ENCODE data around the gene SCRN1. TPM values are rescaled to one million over a fixed set of nuclear protein-coding genes. Genes with fewer than 3 reads are reported as not detected.

The SCRN1 gene
- total RNA-seq, 2 experiments from 2014 or later, result 37.1 to 62.7 TPM

DNA sequence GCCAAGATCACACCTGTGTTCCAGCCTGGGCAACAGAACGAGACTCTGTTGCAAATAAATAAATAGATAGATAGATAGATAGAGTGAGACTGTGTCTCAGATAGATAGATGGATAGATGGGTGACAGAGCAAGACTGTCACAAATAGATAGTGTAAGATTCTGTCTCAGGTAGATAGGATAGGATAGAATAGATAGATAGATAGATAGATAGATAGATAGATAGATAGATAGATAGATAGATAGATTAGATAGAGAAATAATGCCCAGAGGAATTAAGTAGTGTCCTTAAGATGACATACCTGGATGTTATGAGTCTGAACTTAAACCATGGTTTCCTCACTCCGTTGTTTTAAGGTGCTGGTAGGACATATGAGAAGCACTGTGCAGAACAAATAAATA, 46.6 kb upstream of the SCRN1 start:
- H3K79me2 ChIP-seq (ENCODE audit: insufficient read depth, low read depth, low read length), result peaks cover 13% of the 10 kb centered on the region; the same call in 1 of the 2 replicates

DNA sequence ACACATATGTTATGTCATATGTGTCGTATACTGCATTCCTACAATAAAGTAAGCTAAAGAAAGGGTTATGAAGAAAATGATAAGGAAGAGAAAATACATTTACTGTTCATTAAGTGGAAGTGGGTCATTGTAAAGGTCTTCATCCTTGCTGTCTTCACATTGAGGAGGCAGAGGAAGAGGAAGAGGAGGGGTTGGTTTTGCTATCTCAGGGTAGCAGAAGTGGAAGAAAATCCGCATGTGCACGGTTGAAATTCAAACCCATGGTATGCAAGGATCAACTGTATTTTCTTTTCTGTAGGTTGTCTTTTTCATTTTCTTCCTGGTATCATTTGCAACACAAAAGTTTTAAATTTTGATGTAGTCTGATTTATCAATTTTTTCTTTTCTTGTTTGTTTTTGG, 44.9 kb upstream of the SCRN1 start:
- no peaks in the 10 kb centered on the region for H3K9me2 ChIP-seq (ENCODE audit: insufficient read depth, low read length)
- CTCF ChIA-PET (ENCODE audit: unreplicated experiment), result interaction anchor here (0.6 to 1.0 kb wide), 2 partner anchors 42 to 113 kb away, joined by 3 to 4 read pairs; no protein-coding TSS in a partner anchor

More for the DNA sequence above, 46.6 kb upstream of the SCRN1 start:
- CTCF ChIA-PET (ENCODE audit: unreplicated experiment), result no interaction called here
- BruUV-seq (replicated peaks), result no TSS peak
- no peak for DNase-seq (ENCODE audit: low spot score)
- TF ChIP-seq EZH2phosphoT487 (IDR thresholded peaks at IDR 0.05; ENCODE audit: borderline replicate concordance, low read depth, low read length), result no peak
- TF ChIP-seq, protein P1, sequence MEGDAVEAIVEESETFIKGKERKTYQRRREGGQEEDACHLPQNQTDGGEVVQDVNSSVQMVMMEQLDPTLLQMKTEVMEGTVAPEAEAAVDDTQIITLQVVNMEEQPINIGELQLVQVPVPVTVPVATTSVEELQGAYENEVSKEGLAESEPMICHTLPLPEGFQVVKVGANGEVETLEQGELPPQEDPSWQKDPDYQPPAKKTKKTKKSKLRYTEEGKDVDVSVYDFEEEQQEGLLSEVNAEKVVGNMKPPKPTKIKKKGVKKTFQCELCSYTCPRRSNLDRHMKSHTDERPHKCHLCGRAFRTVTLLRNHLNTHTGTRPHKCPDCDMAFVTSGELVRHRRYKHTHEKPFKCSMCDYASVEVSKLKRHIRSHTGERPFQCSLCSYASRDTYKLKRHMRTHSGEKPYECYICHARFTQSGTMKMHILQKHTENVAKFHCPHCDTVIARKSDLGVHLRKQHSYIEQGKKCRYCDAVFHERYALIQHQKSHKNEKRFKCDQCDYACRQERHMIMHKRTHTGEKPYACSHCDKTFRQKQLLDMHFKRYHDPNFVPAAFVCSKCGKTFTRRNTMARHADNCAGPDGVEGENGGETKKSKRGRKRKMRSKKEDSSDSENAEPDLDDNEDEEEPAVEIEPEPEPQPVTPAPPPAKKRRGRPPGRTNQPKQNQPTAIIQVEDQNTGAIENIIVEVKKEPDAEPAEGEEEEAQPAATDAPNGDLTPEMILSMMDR (conservative IDR thresholded peaks at IDR 0.05; ENCODE audit: low read length), result no peak
- H3K4me2 ChIP-seq (ENCODE audit: low read length), result no peak overlapping the region
- no peaks in the 10 kb centered on the region for H3K9me2 ChIP-seq (ENCODE audit: insufficient read depth, low read length)
- intact Hi-C loops (cut with micrococcal nuclease; ENCODE audit: unreplicated experiment), result no loop called here
- H3K36me3 ChIP-seq (ENCODE audit: insufficient read depth, low read length), result peaks cover under 1% of the 10 kb centered on the region; the same call in 1 of the 2 replicates
- H2AFZ ChIP-seq (ENCODE audit: low read length), result no peak overlapping the region
- H3K9me3 ChIP-seq (ENCODE audit: low read length), result no peaks in the 10 kb centered on the region; the same call in 1 of the 2 replicates
- no peaks in the 10 kb centered on the region; the same call in 1 of the 2 replicates for H4K20me1 ChIP-seq (ENCODE audit: insufficient read depth, low read length)
- no peak overlapping the region for H3K4me3 ChIP-seq (ENCODE audit: low read depth, low read length, poor library complexity, severe bottlenecking)
- POLR2A ChIA-PET, result interaction anchor here (0.6 to 1.7 kb wide), 4 partner anchors 9 to 62 kb away, joined by 3 to 5 read pairs (median 4); no protein-coding TSS in a partner anchor
- H3K27ac ChIP-seq (ENCODE audit: low read depth, low read length, poor library complexity, severe bottlenecking), result no peak overlapping the region
- H3K4me1 ChIP-seq (ENCODE audit: insufficient read depth, low read length, poor library complexity, severe bottlenecking), result peaks cover 26% of the 10 kb centered on the region

More for the DNA sequence above, 44.9 kb upstream of the SCRN1 start:
- Histone ChIP-seq H2AFZ (ENCODE audit: low read length) (no peak overlapping the region), H3K79me2 (ENCODE audit: insufficient read depth, low read depth, low read length) (peaks cover 30% of the 10 kb centered on the region), H3K9me3 (ENCODE audit: low read length) (no peaks in the 10 kb centered on the region), H3K4me3 (ENCODE audit: low read depth, low read length, poor library complexity, severe bottlenecking) (no peak overlapping the region), H3K4me2 (ENCODE audit: low read length) (no peak overlapping the region), H3K4me1 (ENCODE audit: insufficient read depth, low read length, poor library complexity, severe bottlenecking) (peaks cover 41% of the 10 kb centered on the region), H4K20me1 (ENCODE audit: insufficient read depth, low read length) (no peaks in the 10 kb centered on the region; the same call in 1 of the 2 replicates), H3K36me3 (ENCODE audit: insufficient read depth, low read length) (no peaks in the 10 kb centered on the region; the same call in 1 of the 2 replicates), H3K27ac (ENCODE audit: low read depth, low read length, poor library complexity, severe bottlenecking) (no peak overlapping the region)
- TF ChIP-seq, protein P1 (conservative IDR thresholded peaks at IDR 0.05; ENCODE audit: low read length), result no peak
- no peak for TF ChIP-seq EZH2phosphoT487 (IDR thresholded peaks at IDR 0.05; ENCODE audit: borderline replicate concordance, low read depth, low read length)
- POLR2A ChIA-PET, result interaction anchor here (1.2 to 1.7 kb wide), 2 partner anchors 7 to 27 kb away, joined by 4 to 5 read pairs; no protein-coding TSS in a partner anchor
- BruUV-seq (replicated peaks), result no TSS peak
- no peak for DNase-seq (ENCODE audit: low spot score)
- intact Hi-C loops (cut with micrococcal nuclease; ENCODE audit: unreplicated experiment), result no loop called here

All from OCI-LY7 (cell line).